Keratinocyte (primary cell): ENCODE measurements around the gene ITIH5. TPM values are rescaled to one million over a fixed set of nuclear protein-coding genes. Genes with fewer than 3 reads are reported as not detected.

ENCODE experiments used
- DNase-seq: peaks from one replicate; pipeline ENCODE4 v3.0.0-alpha.2; 2011; ENCODE audit warnings: low read depth, missing footprints, low spot score
- FAIRE-seq: peaks from 2 replicates; lab custom pipeline; 2011; peaks lifted over from hg19 to GRCh38; lab: Jason Lieb, UNC
- H2AFZ ChIP-seq: 2 replicates; pipeline ENCODE4 v1.6.0; 2012; ENCODE audit warnings: low read length, control low read depth, inconsistent platforms; ENCODE audit not compliant: control insufficient read depth
- H3K27ac ChIP-seq: 2 replicates; pipeline ENCODE4 v1.5.1; 2011; ENCODE audit warnings: low read length; ENCODE audit not compliant: control insufficient read depth, insufficient read depth
- H3K27me3 ChIP-seq: 3 replicates; pipeline ENCODE4 v1.6.0; 2011; ENCODE audit warnings: low read length; ENCODE audit not compliant: control insufficient read depth, insufficient read depth; ENCODE audit errors: extremely low read depth
- H3K36me3 ChIP-seq, 2 experiments: 2 replicates in 1 of 2; 3 replicates in 1 of 2; pipeline ENCODE4 v1.5.1; 2011; ENCODE audit warnings: low read length in 2 of 2, mild to moderate bottlenecking in 1 of 2; ENCODE audit not compliant: control insufficient read depth in 2 of 2, insufficient read depth in 2 of 2; ENCODE audit errors: extremely low read depth in 1 of 2
- H3K4me1 ChIP-seq: 3 replicates; pipeline ENCODE4 v1.5.1; 2011; ENCODE audit warnings: low read length; ENCODE audit not compliant: control insufficient read depth, insufficient read depth; ENCODE audit errors: extremely low read depth
- H3K4me2 ChIP-seq: 3 replicates; pipeline ENCODE4 v1.6.0; 2011; ENCODE audit warnings: low read depth, low read length; ENCODE audit not compliant: control insufficient read depth, insufficient read depth; ENCODE audit errors: extremely low read depth
- H3K4me3 ChIP-seq, 3 experiments: fragments of 200-600 bp in 1 of 3; sonication (generic) in 1 of 3; 2 replicates in 2 of 3; 3 replicates in 1 of 3; pipeline ENCODE4 v1.5.1; 2011 to 2016; ENCODE audit warnings: low read length in 3 of 3, mild to moderate bottlenecking in 3 of 3, control low read depth in 2 of 3, inconsistent platforms in 1 of 3, low read depth in 1 of 3, mixed read lengths in 1 of 3, mixed run types in 1 of 3, moderate library complexity in 1 of 3; ENCODE audit not compliant: control insufficient read depth in 2 of 3, insufficient read depth in 2 of 3; ENCODE audit errors: extremely low read depth in 1 of 3
- H3K79me2 ChIP-seq: 2 replicates; pipeline ENCODE4 v1.6.0; 2012; ENCODE audit warnings: low read length; ENCODE audit not compliant: control insufficient read depth, insufficient read depth
- H3K9ac ChIP-seq: 3 replicates; pipeline ENCODE4 v1.6.0; 2011; ENCODE audit warnings: low read length; ENCODE audit not compliant: control insufficient read depth, insufficient read depth; ENCODE audit errors: extremely low read depth
- H3K9me1 ChIP-seq: 3 replicates; pipeline ENCODE4 v1.6.0; 2011; ENCODE audit warnings: low read length; ENCODE audit not compliant: control insufficient read depth, insufficient read depth; ENCODE audit errors: extremely low read depth
- H3K9me3 ChIP-seq: 2 replicates; pipeline ENCODE4 v1.5.1; 2012; ENCODE audit warnings: low read depth, low read length; ENCODE audit not compliant: control insufficient read depth
- H4K20me1 ChIP-seq: 3 replicates; pipeline ENCODE4 v1.6.0; 2011; ENCODE audit warnings: low read length; ENCODE audit not compliant: control insufficient read depth, insufficient read depth; ENCODE audit errors: extremely low read depth
- CTCF ChIP-seq, 3 experiments: IDR thresholded peaks in 1 of 3; conservative IDR thresholded peaks in 1 of 3; optimal IDR thresholded peaks in 1 of 3; 2 replicates in 2 of 3; 3 replicates in 1 of 3; pipeline versions ENCODE3 to v1.5.1; 2011; ENCODE audit warnings: low read length in 3 of 3, mild to moderate bottlenecking in 3 of 3, moderate library complexity in 2 of 3, control low read depth in 1 of 3, inconsistent platforms in 1 of 3; ENCODE audit not compliant: insufficient read depth in 2 of 3; ENCODE audit errors: extremely low read depth in 1 of 3
- EZH2 ChIP-seq: IDR thresholded peaks from one replicate; pipeline ENCODE4 v1.6.1; 2012; ENCODE audit warnings: inconsistent platforms, mild to moderate bottlenecking, low read length, moderate library complexity
- dilution Hi-C: fragments of 300-500 bp; cut with MboI; formaldehyde crosslinking; loops from one replicate; pipeline ENCODE4 v1.7.0; 2020; ENCODE audit warnings: low sequenced_read_pairs; ENCODE audit not compliant: extremely low pct_ligation_motif_present
- polyA plus RNA-seq, 5 experiments: library from polyadenylated mRNA; depleted of rRNA in 3 of 5; stranded (reverse) in 3 of 5; stranded (forward) in 1 of 5; unstranded in 1 of 5; fragments of >200 nt; gene quantifications; 1 replicate in 1 of 5; 2 replicates in 3 of 5; 3 replicates in 1 of 5; pipeline versions ENCODE4 v1.2.1 to v1.2.3, GENCODE V29; 2011 to 2012; ENCODE audit warnings: missing spikeins in 2 of 5, low read depth in 1 of 5, low replicate concordance in 1 of 5

The ITIH5 gene
- polyA plus RNA-seq, 1 donor (not counting 4 experiments of a cell fraction or from before 2014, with no cell fraction given) = not detected

GRCh38 chr10:7670157-7670556, 3.4 kb upstream of the ITIH5 start:
- DNase-seq (no peak), FAIRE-seq (no peak)
- H3K9ac ChIP-seq = no peak overlapping the region
- no peak overlapping the region for H3K27ac ChIP-seq
- TF ChIP-seq CTCF (optimal IDR thresholded peaks at IDR 0.05 in 1 of 3, IDR thresholded peaks at IDR 0.05 in 1 of 3, conservative IDR thresholded peaks at IDR 0.05 in 1 of 3; ENCODE audit: extremely low read depth in 1 of 3, insufficient read depth in 2 of 3, low read length in 3 of 3) = no peak
- H3K9me1 ChIP-seq = no peaks in the 10 kb centered on the region
- H3K27me3 ChIP-seq = peaks cover 30% of the 10 kb centered on the region
- no peak overlapping the region for H3K4me3 ChIP-seq
- no peaks in the 10 kb centered on the region for H4K20me1 ChIP-seq
- no peak overlapping the region for H2AFZ ChIP-seq
- dilution Hi-C loops = no loop called here
- no peaks in the 10 kb centered on the region for H3K79me2 ChIP-seq
- H3K9me3 ChIP-seq = no peaks in the 10 kb centered on the region
- H3K36me3 ChIP-seq = no peaks in the 10 kb centered on the region
- H3K4me1 ChIP-seq = peaks cover 4% of the 10 kb centered on the region
- no peak overlapping the region for H3K4me2 ChIP-seq

- no peak overlapping the region for H3K27ac ChIP-seq
- no peak for TF ChIP-seq EZH2
- no peak for TF ChIP-seq CTCF (optimal IDR thresholded peaks at IDR 0.05 in 1 of 3, IDR thresholded peaks at IDR 0.05 in 1 of 3, conservative IDR thresholded peaks at IDR 0.05 in 1 of 3; ENCODE audit: extremely low read depth in 1 of 3, insufficient read depth in 2 of 3, low read length in 3 of 3)
- dilution Hi-C loops = no loop called here
- no peaks in the 10 kb centered on the region for H3K9me3 ChIP-seq
- peaks cover 33% of the 10 kb centered on the region for H3K27me3 ChIP-seq
- H2AFZ ChIP-seq = no peak overlapping the region
- no peak overlapping the region for H3K4me3 ChIP-seq
- no peak for DNase-seq
- FAIRE-seq = no peak
- no peaks in the 10 kb centered on the region for H3K79me2 ChIP-seq
- H3K4me2 ChIP-seq = no peak overlapping the region
- H3K4me1 ChIP-seq = peaks cover 4% of the 10 kb centered on the region
- H3K36me3 ChIP-seq = no peaks in the 10 kb centered on the region
- no peak overlapping the region for H3K9ac ChIP-seq
- H3K9me1 ChIP-seq = no peaks in the 10 kb centered on the region
- H4K20me1 ChIP-seq = no peaks in the 10 kb centered on the region
Observed at GRCh38 chr10:7667262-7668141, 736 bp upstream of the ITIH5 start.
